Nucleus accumbens (tissue), 56 donors: ENCODE data around the gene IL10.

ENCODE experiments used
- DNase-seq, 56 donors: peaks; one replicate each; lab custom pipeline; 2025; lab: John Stamatoyannopoulos, UW

Gene IL10

DNA sequence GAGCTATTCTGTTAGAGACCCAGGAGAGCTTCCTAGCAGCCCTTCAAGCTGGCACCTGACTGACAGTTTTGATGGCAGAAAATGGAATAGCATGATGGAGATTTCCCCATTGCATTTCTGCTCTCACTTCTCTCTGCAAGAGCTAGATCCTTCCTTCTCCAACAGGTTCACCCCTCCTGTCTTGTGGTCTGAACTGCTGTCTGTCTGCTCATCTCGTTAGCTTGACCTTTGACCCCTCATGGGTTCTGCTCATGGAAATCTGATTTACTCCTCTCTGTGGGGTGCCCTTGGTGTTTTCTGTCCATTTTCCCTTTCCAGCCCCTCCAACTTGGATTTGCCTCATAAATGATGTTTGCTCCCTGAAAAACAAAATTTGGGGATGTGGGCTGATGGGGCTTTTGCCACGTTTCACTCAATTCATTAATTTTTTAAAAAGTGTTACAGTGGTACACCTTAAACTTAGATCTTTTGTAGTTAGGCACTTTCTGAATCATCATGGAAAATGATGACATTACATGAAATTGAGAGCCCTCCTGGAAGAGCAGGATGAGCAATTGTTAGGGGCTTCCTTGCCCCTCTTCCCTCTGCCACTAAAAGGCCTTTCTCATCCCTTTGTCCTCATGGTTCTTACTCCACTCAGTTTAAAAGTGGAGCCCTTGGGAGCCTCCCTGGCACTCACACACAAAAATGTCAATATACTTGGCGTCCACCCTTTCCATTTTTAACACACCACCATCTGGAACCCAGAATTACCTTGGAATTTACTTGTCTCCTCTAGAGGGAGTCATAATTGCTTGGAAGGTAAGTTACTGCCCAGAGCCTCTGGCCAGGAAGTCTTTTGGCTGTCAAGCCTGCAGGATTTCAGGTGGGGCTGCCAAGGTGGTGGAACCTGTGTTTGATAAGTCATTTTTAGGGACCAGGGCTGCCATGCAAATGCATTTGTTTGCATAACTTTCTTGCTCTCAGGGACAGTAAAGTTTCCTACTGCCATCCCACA is 33.6 kb downstream of the IL10 start:
- DNase-seq = no peak

DNA sequence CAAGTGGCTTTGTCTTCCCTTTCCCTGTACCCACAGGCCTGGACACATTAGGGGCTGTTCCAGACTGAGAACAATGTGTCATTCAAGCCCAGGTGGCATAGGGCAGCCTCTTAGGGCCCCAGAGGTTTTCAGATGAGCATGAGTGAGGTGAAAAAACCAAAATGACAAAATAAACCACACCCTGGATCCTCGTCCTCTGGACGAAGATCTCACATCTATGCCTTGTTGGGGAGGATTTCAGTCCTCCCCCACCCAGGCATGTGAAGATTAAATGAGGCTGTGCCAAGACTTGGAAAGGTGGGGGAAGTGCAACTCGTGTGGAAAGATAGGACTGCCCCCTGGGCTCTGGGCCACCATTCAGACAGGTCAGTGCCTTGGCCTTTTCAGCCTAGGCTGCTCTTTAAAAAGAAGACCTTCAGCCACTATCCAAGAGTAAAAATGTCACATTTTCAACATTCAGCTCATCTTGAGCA is 34.5 kb downstream of the IL10 start:
- DNase-seq = no peak

DNA sequence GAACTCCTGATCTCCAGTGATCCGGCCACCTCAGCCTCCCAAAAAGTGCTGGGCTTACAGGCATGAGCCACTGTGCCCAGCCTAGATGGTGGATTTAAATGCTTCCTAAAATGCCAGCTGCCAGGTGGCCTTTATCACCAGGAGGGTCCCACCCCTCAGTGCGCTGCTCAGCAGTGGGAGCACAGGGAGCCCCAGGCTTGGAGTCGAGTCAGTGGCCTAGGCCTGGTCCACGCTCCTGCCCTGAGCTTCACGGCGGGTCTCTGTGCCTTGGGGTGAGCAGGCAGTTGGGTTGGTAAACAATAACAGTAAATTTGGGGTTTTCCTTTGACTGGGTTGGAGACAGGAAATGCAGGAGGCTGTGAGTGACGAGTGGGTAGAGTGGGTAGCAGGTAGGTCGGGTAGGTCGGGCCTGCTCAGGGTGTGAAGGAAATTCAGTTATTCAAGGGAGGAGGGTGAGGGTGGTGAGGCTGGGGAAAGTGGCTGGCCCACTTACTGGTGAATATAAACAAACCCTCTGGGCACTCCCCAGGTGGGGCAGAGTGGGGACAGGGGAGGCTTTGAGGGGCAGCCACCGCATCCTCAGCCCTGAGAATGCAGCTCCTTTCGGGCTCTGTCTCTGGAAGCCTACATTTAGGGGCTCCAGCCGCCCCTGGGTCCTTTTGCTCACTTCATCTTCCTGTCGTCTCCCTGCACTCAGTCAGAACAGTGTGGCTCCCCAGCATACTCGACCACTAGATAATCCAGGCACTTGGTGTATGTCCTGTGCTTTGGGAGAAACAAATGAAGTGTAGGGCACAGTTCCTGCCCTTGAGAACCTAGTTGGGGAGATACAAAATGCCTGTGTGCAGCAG is 35.2 kb downstream of the IL10 start:
- no peak for DNase-seq

DNA sequence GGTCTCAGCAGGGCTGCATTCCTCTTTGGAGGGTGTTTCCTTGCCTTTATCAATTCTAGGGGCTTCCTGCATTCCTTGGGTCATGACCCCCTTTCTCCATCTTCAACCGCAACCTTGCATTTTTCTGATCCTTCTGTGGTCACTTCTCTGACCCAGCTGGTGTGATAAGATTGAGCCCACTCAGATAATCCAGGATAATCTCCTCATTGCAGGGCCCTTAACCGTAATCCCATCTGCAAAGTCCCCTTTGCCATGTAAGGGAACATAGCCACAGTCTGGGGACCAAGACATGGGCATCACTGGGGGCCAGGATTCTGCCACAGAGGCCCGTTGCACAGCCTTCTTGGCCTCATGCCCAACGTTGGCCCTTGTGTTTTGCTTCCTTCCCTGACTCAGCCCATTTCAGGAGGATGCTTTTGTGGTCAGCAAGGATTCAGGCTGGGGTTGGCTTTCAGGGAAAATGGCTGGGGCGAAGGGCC is 36.7 kb downstream of the IL10 start:
- DNase-seq = peak in 2 of 56 donors; percentile 12 to 36

DNA sequence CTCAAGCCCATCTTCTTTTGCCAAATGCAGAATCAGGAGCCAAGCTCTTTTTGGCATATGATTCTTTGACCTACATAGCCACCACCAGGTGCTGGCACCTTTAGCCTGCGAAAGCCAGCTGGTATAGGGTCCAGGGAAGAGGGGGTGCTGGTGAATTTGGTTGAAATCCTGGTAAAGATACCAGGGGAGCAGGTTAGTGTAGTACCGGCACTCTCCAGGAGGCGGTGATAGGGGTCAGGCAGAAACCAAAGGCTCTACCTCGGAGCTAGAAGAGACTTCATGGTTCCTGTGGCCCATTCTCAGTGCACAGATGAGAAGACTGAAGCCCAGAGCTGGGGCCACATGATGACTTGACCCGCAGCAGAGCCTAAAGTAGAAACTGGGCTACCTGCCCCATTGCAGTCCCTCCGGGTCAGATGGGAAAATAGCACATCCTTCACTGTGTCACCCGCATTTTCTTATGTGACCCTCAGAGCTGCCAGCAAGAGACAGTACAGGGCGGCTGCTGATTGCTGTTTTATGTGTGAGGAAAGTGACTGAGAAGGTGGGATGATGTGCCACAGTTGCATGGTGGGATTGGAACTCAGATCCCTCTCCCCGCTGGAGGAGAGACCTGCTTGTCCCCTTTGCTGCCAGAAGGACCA is 37.7 kb downstream of the IL10 start:
- DNase-seq = peak in 7 of 56 donors; percentile 4 to 32 (median 17)

DNA sequence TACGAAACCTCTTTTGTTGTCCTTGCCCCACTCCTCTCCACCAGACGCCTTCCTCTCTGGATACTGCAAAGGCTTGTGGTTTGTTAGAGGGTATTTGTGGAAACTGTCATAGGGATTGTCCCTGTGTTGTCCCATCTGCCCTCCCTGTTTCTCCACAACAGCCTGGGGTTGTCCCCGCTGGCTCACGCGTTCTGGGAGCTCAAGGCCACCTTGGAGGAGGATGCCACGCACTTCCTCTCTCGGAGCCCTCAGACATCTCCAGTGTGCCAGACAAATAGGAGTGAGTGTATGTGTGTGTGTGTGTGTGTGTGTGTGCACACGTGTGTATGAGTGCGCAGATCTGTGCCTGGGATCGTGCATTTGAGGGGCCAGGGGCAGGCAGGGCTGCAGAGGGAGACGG is 39.3 kb downstream of the IL10 start:
- no peak for DNase-seq

DNA sequence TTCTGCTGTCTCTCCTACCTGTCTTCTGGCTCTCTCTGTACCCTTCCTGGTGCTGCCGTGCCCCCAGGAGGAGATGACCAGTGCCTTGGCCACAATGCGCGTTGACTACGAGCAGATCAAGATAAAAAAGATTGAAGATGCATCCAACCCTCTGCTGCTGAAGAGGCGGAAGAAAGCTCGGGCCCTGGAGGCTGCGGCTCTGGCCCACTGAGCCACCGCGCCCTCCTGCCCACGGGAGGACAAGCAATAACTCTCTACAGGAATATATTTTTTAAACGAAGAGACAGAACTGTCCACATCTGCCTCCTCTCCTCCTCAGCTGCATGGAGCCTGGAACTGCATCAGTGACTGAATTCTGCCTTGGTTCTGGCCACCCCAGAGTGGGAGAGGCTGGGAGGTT is 39.8 kb downstream of the IL10 start:
- no peak for DNase-seq

DNA sequence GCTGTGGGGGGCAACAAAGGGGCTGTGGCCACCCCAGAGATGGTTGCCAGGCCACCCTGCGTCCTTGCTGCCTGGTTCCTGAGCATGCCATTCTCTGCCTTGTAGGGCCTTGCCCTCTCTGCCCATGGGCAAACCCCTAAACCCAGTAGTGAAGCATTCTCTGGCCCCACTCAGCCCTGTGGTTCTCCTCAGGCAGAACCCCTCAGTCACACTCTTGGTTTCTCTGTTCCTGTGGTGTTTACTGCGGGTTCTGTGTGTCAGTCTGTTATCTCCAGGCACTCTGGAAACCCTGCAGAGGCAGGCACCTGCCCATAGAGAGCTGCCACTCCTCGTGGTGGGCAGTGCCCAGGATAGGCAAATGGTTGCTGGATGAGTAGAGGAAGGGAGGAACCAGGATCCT is 42.8 kb downstream of the IL10 start:
- no peak for DNase-seq

DNA sequence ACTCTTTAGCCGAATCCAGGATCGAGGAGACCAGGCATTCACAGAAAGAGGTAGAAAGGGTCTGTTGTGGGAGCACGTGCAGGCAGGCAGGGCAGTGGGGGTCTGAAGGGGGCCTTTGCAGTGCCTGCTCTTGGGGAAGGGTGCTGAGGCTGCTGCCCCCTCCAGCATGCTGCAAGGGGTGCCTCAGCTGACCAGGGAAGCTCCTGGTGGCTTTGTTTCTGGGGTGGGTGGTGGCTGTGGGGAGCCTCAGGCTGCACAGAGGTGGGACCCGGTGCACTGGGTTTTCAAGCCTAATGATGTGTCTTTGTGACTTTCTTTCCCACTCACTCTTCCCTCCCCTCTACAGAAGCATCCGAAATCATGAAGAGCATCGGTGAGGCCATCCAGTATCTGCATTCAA is 43.2 kb downstream of the IL10 start:
- no peak for DNase-seq

DNA sequence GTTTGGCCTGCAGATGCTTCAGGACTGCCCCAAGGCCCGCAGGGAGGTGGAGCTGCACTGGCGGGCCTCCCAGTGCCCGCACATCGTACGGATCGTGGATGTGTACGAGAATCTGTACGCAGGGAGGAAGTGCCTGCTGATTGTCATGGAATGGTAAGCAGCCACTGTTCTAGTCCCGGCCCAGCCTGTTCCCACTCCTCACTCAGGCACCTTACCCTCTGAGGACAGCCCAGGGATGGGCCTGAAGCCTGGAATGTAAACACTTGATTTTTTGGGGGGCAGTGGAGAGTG is 43.7 kb downstream of the IL10 start:
- no peak for DNase-seq

DNA sequence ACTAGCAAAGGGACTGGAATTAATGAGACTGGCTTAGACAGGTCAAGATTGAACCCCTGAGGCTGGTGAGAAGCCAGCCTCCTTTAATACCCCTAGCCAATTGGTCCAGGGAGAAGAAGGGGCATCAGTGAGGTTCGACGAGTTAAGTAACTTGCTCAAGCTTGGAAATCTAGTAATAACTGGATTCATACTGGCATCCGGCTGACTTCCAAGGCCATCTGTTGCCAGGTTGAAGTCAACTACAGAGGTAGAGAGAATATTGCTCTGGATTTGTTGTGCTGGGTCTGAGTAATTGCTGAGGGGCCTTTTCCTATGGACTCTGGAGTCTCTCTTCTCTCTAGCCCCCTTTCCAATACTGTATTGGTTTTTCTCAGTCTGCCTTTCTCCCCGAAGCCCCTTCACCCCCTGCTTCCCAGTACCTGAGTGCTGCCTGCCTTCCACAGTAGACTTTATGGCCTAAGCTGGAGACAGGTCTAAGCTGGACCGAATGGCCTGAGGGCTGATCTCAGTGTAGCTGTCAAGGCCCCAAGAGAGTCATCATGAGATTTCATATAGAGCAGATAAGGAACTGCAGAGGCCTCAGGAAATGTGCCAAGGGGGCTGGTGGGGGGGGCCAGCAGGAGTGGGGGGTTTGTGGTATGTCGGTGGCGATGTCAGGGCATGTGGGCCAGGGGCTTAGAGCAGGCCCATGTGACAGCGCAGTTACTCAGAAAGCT is 44.2 kb downstream of the IL10 start:
- DNase-seq = peak in 1 of 56 donors; percentile 14

DNA sequence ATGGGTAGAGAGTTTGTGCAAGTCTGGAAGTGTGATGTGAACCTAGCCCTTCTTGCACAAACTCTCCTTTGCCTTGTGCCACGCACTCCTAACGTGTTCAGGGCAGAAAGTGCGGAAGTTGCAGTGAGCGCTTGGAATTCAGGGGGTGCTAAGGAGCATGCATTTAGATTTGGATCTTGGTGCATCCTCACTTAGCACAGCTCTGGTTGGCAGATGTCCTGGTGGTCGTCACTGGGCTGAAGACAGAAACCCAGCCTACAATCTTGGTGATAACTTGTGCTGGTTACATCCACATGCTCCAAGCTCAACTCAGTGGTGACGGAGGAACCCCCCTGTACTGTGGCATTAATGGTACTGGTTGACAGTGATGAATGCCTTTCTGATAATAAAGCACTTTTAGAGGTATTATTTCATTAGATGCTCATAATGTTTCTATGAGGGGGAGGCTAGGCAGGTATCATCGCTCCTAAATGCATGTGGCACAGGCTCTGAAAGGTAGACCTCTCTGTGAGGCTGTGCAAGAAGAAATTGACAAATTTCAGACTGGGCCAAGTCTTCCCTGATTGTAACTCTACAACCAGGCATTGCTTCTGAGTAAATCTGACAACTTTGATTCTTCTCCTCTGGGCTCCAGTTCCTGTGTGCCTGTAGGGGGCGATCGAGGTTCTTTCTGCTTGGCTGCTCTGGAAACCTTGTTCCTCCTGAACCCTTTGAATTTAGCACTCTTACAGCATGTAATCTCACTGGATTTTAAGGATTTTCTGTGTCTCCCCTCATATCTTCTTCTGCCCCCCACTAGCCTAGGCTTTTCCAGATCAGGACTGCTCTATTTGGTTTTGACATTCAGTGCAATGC is 47.0 kb downstream of the IL10 start:
- peak in 9 of 56 donors; percentile 9 to 53 (median 19) for DNase-seq

DNA sequence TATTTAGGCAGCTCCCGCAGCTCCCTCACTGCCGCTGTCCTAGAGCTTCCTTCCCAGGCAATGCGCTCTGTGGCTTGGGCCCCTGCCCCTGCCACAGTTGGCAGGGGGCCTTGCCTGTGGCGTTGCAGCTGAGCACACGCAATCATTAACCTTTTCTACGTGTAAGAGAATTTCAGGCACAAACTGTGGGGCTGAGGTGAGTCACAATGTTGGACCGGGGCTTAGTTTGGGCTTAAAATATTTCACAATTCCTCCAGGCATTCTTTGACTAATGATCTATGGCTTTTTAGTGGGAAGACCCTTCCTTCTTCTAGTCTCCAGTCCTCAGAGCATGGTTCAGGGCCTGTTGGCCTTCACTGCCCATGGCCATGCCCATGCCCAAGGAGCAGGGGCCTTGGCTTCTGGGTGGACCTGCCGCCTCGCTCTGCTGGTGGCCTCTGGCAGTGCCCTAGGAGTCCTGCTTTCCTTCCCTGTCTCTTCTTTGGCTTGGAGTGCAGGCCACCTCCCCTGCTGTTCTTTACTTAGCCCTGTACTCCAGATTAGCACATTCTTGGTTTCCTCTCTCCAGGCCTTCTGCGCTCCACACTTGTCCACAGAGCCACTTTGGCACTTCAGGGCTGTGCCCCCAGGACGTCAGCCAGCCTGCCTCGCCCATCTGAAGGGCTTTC is 48.4 kb downstream of the IL10 start:
- peak in 1 of 56 donors; percentile 10 for DNase-seq

DNA sequence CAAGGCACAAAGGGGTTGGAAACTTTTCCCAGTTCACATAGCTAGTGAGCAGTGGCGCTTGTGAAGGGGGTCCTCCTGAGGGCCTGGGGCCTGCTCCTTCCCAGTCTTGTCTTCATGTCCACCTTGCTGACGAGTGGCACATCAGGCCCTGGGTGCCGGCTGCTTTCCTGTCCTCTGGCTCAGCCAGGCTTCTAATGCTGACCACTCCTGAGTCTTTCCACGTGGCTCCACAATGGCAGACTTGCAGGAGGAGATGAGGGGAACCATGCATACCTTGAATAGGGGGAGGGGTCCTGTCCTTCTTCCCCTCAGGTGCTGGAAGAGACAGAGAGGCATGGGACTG is 48.9 kb downstream of the IL10 start:
- DNase-seq = no peak

DNA sequence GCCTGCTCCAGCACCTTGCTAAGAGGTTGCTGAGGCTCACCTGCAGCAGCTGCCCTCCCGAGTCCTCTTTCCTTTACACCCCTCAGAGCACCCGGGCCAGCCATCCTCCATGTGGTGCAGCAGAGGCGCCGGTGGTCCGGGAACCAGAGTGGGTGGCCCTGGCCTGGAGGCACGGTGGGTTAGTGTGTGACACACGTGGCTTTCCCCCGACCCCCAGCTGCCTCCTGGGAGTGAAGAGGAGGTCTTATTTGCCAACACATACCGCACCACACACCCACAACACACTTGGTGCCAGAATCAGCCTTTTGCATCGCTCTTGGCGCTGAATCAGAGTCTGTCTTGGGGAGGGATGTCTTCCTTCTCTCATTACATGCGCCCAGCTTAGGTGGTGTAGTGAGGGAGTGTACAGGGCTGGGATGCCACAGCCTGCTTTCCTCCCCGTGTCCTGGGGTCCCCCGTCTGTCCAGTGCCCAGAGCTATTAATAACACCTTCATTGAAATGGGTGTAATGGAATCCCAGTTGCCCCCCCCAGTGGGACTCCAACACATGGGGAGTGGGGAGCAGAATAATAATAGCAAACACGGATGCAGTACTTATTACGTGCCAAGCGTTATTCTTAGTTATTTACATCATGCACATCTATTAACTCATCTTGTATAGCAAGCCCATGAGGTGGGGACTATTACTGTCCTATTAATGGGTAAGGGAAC is 49.4 kb downstream of the IL10 start:
- DNase-seq = no peak

DNA sequence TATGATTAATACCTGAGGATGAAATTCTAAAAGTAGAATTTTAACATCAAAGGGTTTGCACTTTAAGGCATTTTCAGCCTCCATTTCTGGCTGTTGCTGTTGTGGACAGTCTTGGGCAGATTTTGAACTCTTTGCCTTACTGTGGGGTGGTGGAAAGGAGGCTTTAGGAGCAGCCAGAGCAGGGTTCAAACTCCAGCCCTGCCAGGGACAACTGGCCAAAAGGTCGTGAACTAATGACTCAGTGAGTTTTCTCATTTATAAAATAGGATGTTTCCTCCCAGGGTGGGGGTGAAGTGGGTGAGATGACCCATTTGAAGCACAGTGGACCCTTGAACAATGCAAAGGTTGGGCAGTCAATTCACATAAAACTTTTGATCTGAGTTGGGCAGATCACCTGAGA is 50.8 kb downstream of the IL10 start:
- no peak for DNase-seq

DNA sequence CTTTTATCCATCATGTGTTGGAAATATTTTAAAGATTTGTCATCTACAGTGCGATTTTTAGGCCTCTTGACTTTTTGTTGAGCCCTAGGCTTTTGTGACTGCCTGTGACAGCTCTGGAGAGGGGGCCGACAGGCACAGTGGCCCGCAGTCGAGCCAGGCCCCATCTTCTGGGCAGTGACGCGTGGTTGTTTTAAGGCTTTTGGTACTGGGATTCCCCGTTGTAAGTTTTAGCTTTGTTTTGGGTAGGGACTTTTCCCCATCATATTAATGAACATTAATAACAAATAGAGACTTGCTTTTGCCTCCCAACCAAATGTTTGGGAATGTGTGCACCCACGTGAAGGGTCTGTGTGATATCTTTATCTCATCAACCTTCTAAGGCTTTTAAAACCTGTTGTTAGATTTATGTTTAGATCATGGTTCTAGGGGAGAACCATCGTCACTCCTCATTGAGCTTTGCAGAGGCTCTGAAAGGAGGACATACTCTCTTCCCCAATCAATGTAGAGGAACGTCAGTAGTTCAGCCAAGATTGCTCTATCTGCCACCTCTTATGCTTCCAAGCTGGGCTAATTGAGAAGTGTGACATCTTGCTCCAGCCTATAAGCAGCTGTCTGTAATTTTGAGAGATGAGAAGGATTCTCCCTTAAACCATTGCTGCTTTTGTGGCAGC is 53.0 kb downstream of the IL10 start:
- DNase-seq = no peak

DNA sequence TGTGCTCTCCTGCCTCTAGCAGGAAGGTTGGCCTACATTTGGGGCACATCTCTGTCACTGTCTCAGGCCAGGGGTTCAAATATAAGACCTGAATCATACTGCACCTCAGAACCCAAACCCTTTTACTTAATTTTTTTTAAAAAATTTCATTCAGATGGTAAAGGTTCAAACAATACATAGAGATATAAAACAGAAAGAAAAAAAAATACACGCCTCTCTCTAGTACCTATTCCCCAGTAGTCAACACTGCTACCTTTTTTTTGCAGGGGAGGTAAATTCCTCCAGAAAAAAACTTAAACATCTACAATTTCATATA is 54.7 kb downstream of the IL10 start:
- no peak for DNase-seq
